Body of pancreas (tissue), 4 donors: ENCODE results near the gene PSMB7. TPM values are rescaled to one million over a fixed set of nuclear protein-coding genes. Genes with fewer than 3 reads are reported as not detected.

Source experiments
- ATAC-seq: fragments of 150-250 bp; one replicate; pipeline ENCODE4 v1.9.1; 2016
- DNase-seq, 4 donors: peaks; one replicate each; pipeline ENCODE4 v3.0.0-alpha.2; 2019
- H3K27ac ChIP-seq, 4 donors: fragments of 200-600 bp; sonication (generic); 1 replicate in 3 of 4; 2 replicates in 1 of 4; pipeline versions ENCODE4 v1.5.1 to v1.6.1; 2016 to 2019; ENCODE audit warnings: mild to moderate bottlenecking in 1 of 4, mixed read lengths in 1 of 4, moderate library complexity in 1 of 4
- H3K27me3 ChIP-seq, 2 donors: fragments of 200-600 bp; sonication (generic); one replicate each; pipeline ENCODE4 v1.6.0; 2016; ENCODE audit warnings: mild to moderate bottlenecking in 1 of 2
- H3K36me3 ChIP-seq, 2 donors: fragments of 200-600 bp; sonication (generic); replicated peaks in 1 of 2; 2 replicates each; pipeline ENCODE4 v1.5.1; 2016; ENCODE audit warnings: low read depth in 2 of 2; ENCODE audit not compliant: insufficient read depth in 1 of 2
- H3K4me1 ChIP-seq: fragments of 200-600 bp; sonication (generic); one replicate; pipeline ENCODE4 v1.6.0; 2016
- H3K4me3 ChIP-seq, 2 donors: fragments of 200-600 bp; sonication (generic); 1 replicate in 1 of 2; 2 replicates in 1 of 2; pipeline ENCODE4 v1.5.1; 2016 to 2019
- H3K9me3 ChIP-seq, 3 donors: fragments of 200-600 bp; sonication (generic); 1 replicate in 2 of 3; 2 replicates in 1 of 3; pipeline ENCODE4 v1.5.1; 2016
- POLR2A ChIP-seq, 3 donors: fragments of 450-650 bp; IDR thresholded peaks; one replicate each; pipeline ENCODE4 v1.6.1; 2016; ENCODE audit warnings: antibody characterized with exemption in 3 of 3, mild to moderate bottlenecking in 2 of 3
- WGBS, 2 donors: methylation state at CpG; one replicate each; pipeline ENCODE4 v1.1.5; 2017; 5-methylcytosine and 5-hydroxymethylcytosine counted together
- intact Hi-C: fragments of 100-400 bp; cut with DNase I; formaldehyde crosslinking; loops from one replicate; pipeline ENCODE4 v1.15.1; 2023
- total RNA-seq, 2 donors: library from RNA; depleted of rRNA; stranded (reverse); fragments of >200 nt; gene quantifications; one replicate each; pipeline ENCODE4 v1.1.0, GENCODE V29; 2016
- TF ChIP-seq, protein P1 (sequence below), 7 experiments: fragments of 450-650 bp in 4 of 7; fragments of 200-600 bp in 3 of 7; sonication (generic) in 3 of 7; IDR thresholded peaks; one replicate each; pipeline ENCODE4 v1.5.1; 2016 to 2019; ENCODE audit warnings: antibody characterized with exemption in 7 of 7

Gene PSMB7
- total RNA-seq, 2 donors from 2014 or later: 31.6 to 93.9 TPM

DNA sequence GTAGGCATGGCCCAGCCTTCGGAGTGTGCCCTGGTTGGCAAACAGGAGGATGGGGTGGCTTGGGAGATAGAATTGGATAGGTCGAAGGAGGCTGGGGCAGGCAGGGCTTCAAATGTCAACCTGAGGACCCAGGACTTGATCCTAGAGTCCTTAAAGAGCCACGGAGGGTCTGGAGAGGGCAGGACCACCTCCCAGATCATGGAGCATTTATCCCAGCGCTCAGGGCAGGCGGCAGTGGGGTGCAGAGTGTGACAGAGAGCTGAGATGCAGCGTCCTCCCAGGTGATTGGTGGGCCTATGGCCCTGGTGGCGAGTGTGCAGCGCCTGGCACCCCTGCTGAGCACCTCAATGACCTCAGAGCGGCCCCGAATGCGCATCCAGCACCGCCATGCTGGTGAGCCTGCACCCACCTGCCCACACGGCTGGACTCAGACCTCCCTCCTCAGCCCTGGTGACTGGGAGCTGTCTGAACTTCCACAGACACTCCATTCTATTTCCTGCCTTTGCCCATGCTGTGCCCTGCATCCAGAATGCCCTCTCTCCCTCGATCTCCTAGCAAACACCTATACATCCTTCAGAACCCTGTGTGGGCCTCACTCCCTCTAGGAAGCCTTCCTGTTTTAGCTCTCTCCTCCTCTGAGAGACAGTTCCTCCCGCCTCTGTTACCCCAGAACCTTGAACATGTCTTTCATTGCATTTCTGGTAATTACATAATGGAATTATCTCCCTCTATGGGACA, 41.3 kb upstream of the PSMB7 start:
- H3K27me3 ChIP-seq: peaks cover 0 to under 1% of the 10 kb centered on the region in 2 donors
- intact Hi-C loops: no loop called here
- no peaks in the 10 kb centered on the region for H3K36me3 ChIP-seq
- peaks cover 6% of the 10 kb centered on the region for H3K4me1 ChIP-seq
- no peak for ATAC-seq
- no peak for DNase-seq
- TF ChIP-seq, protein P1, sequence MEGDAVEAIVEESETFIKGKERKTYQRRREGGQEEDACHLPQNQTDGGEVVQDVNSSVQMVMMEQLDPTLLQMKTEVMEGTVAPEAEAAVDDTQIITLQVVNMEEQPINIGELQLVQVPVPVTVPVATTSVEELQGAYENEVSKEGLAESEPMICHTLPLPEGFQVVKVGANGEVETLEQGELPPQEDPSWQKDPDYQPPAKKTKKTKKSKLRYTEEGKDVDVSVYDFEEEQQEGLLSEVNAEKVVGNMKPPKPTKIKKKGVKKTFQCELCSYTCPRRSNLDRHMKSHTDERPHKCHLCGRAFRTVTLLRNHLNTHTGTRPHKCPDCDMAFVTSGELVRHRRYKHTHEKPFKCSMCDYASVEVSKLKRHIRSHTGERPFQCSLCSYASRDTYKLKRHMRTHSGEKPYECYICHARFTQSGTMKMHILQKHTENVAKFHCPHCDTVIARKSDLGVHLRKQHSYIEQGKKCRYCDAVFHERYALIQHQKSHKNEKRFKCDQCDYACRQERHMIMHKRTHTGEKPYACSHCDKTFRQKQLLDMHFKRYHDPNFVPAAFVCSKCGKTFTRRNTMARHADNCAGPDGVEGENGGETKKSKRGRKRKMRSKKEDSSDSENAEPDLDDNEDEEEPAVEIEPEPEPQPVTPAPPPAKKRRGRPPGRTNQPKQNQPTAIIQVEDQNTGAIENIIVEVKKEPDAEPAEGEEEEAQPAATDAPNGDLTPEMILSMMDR (IDR thresholded peaks at IDR 0.05): no peak
- no peak for TF ChIP-seq POLR2A (IDR thresholded peaks at IDR 0.05)
- 65 to 68% methylated on average over 10 to 15 of the region's 15 CpGs for WGBS, 2 donors
- no peaks in the 10 kb centered on the region for H3K9me3 ChIP-seq
- H3K27ac ChIP-seq: no peak overlapping the region
- H3K4me3 ChIP-seq: no peak overlapping the region

DNA sequence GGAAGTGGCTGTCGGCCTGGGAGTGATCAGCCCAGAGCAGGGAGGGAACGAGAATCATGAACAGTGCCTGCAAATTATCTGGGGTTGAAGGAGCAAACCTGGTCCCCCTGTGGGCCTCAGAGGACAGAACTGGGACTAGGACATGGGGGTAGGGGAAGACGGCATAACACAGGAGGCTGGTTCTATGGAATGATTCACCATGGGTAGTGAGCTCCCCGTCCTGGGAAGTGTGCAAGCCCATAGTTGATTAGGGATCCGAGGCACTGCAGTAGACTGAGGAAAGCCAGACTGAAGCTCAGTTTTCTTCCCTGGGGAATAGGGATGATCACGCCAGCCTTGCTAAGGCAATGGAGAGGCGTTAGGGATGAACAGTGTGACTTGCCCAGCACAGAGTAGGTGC, 40.6 kb upstream of the PSMB7 start:
- DNase-seq: no peak
- Histone ChIP-seq H3K4me1 (peaks cover 9% of the 10 kb centered on the region), H3K27me3 (peaks cover 0 to 6% of the 10 kb centered on the region in 2 donors), H3K36me3 (no peaks in the 10 kb centered on the region), H3K27ac (no peak overlapping the region), H3K4me3 (no peak overlapping the region), H3K9me3 (no peaks in the 10 kb centered on the region)
- 60 to 80% methylated on average over 7 of the region's 7 CpGs for WGBS, 2 donors
- intact Hi-C loops: no loop called here
- ATAC-seq: no peak
- TF ChIP-seq, protein P1 (IDR thresholded peaks at IDR 0.05): no peak
- TF ChIP-seq POLR2A (IDR thresholded peaks at IDR 0.05): no peak

- Histone ChIP-seq H3K4me3 (no peak overlapping the region), H3K27ac (no peak overlapping the region), H3K27me3 (peaks cover 0 to 6% of the 10 kb centered on the region in 2 donors), H3K9me3 (no peaks in the 10 kb centered on the region), H3K36me3 (no peaks in the 10 kb centered on the region), H3K4me1 (peaks cover 14% of the 10 kb centered on the region)
- WGBS, 2 donors: 78 to 92% methylated on average over 7 to 14 of the region's 14 CpGs
- TF ChIP-seq POLR2A (IDR thresholded peaks at IDR 0.05): no peak
- TF ChIP-seq, protein P1 (IDR thresholded peaks at IDR 0.05): no peak
- ATAC-seq (no peak), DNase-seq (no peak)
- intact Hi-C loops: no loop called here
Measured at GRCh38 chr9:124454791-124455443, 39.7 kb upstream of the PSMB7 start.

DNA sequence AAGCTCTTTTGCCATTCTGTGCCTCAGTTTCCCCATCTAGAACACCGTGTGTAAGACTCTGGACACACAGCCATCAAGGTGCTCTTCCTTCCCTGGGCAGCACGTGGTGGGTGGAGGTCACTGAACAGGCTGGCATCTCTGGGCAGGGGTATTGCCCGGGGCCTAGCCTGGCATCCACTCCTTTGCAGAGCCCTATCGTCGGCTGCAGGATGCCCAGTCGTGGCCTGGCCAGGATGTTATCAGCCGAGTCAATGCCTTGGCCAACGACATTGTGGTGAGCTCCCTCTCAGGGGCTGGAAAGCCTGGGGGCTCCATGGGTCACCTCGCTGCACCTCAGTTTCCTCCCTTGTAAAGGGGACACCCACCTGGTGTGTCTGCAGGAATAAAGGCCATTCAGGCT, 39.1 kb upstream of the PSMB7 start:
- Histone ChIP-seq H3K27me3 (peaks cover 0 to 6% of the 10 kb centered on the region in 2 donors), H3K4me3 (no peak overlapping the region), H3K9me3 (no peaks in the 10 kb centered on the region), H3K36me3 (no peaks in the 10 kb centered on the region), H3K27ac (no peak overlapping the region), H3K4me1 (peaks cover 14% of the 10 kb centered on the region)
- no peak for DNase-seq
- ATAC-seq: no peak
- 78 to 80% methylated on average over 1 to 9 of the region's 9 CpGs for WGBS, 2 donors
- intact Hi-C loops: no loop called here
- TF ChIP-seq POLR2A (IDR thresholded peaks at IDR 0.05): no peak
- TF ChIP-seq, protein P1 (IDR thresholded peaks at IDR 0.05): no peak
